ENCODE measurements around the gene MAG. TPM values are rescaled to one million over a fixed set of nuclear protein-coding genes. Genes with fewer than 3 reads are reported as not detected.

Gene MAG
- total and polyA plus RNA-seq, 2 of the 13 experiments (the other 11 are each of a cell fraction or from before 2014, with no cell fraction given) = 0.20 to 1.3 TPM

- H3K9ac ChIP-seq (ENCODE audit: insufficient read depth, low read depth, low read length) = no peak overlapping the region
- POLR2A ChIA-PET = interaction anchor here (1.1 kb wide), 1 partner anchor 12 kb away, joined by 3 read pairs; no protein-coding TSS in a partner anchor
- intact Hi-C loops (cut with micrococcal nuclease; ENCODE audit: unreplicated experiment) (no loop called here), in situ Hi-C loops (cut with HindIII; ENCODE audit: extremely low pct_ligation_motif_present, low pct_unique_long_range_greater_than_20kb) (no loop called here)
- BruUV-seq (replicated peaks) = no TSS peak
- no peak overlapping the region for H2AFZ ChIP-seq (ENCODE audit: low read length)
- ATAC-seq (peak; percentile 6; the same call in 1 of the 3 replicates), DNase-seq (ENCODE audit: low spot score) (no peak), FAIRE-seq (no peak)
- H3K27me3 ChIP-seq (ENCODE audit: control insufficient read depth in 1 of 2, insufficient read depth in 2 of 2, low read length in 2 of 2) = no peaks in the 10 kb centered on the region
- CTCF ChIA-PET (ENCODE audit: low intra/inter-chr PET ratio, low total read pairs) = no interaction called here
- peaks cover 17 to 61% of the 10 kb centered on the region in 2 experiments; a peak in 4 of 5 replicates for H3K36me3 ChIP-seq (replicated peaks in 1 of 2; ENCODE audit: control insufficient read depth in 1 of 2, insufficient read depth in 2 of 2, low read length in 2 of 2)
- H3K79me2 ChIP-seq (ENCODE audit: insufficient read depth, low read length) = peaks cover 6% of the 10 kb centered on the region
- H3K4me2 ChIP-seq (ENCODE audit: low read depth, low read length) = no peak overlapping the region
- H3K27ac ChIP-seq (ENCODE audit: extremely low read length, insufficient read depth, low read length) = no peak overlapping the region
- peaks cover 21% of the 10 kb centered on the region; the same call in 1 of the 2 replicates for H3K4me1 ChIP-seq (ENCODE audit: insufficient read depth, low read length)
- WGBS (ENCODE audit: low lambda C conversion rate) = 98% methylated on average over 6 of the region's 17 CpGs
- no peaks in the 10 kb centered on the region for H3K9me3 ChIP-seq (ENCODE audit: low read length)
- no peak overlapping the region for H3K4me3 ChIP-seq (replicated peaks in 1 of 3; ENCODE audit: insufficient read depth in 1 of 3, low read depth in 2 of 3, low read length in 3 of 3)
- no peaks in the 10 kb centered on the region for H4K20me1 ChIP-seq (ENCODE audit: insufficient read depth, low read length)
- TF ChIP-seq POLR2A (IDR thresholded peaks at IDR 0.05; ENCODE audit: insufficient read depth in 1 of 2, low read depth in 2 of 2, low read length in 2 of 2) (peak in 1 of 2 experiments; percentile 36; a peak in 1 of 4 replicates), ZNF18 (CRISPR knock-in tag; IDR thresholded peaks at IDR 0.05; ENCODE audit: insufficient replicate concordance) (no peak), ZNF552 (CRISPR knock-in tag; IDR thresholded peaks at IDR 0.05; ENCODE audit: borderline replicate concordance) (no peak), EED (CRISPR knock-in tag; IDR thresholded peaks at IDR 0.05) (0 out of 2 replicates have a peak, but pooled peaks have one; percentile 27), GTF2F1 (IDR thresholded peaks at IDR 0.05; ENCODE audit: low read length) (no peak), ZZZ3 (CRISPR knock-in tag; IDR thresholded peaks at IDR 0.05; ENCODE audit: borderline replicate concordance) (no peak), TFDP1 (CRISPR knock-in tag; IDR thresholded peaks at IDR 0.05; ENCODE audit: borderline replicate concordance) (no peak), AGO1 (IDR thresholded peaks at IDR 0.05; ENCODE audit: low read depth, low read length, poor library complexity, severe bottlenecking) (peak; percentile 90), ZNF556 (CRISPR knock-in tag; IDR thresholded peaks at IDR 0.05; ENCODE audit: borderline replicate concordance) (no peak), RBFOX2 (IDR thresholded peaks at IDR 0.05; ENCODE audit: low read depth, low read length) (0 out of 2 replicates have a peak, but pooled peaks have one; percentile 9), ZC3H13 (CRISPR knock-in tag; IDR thresholded peaks at IDR 0.05) (0 out of 2 replicates have a peak, but pooled peaks have one; percentile 47), TRIM24 (CRISPR knock-in tag; IDR thresholded peaks at IDR 0.05) (no peak), ZNF207 (IDR thresholded peaks at IDR 0.05; ENCODE audit: borderline replicate concordance) (no peak), ZNF280B (CRISPR knock-in tag; IDR thresholded peaks at IDR 0.05; ENCODE audit: borderline replicate concordance) (0 out of 2 replicates have a peak, but pooled peaks have one; percentile 49), TP53 (CRISPR knock-in tag; conservative IDR thresholded peaks at IDR 0.05) (no peak), SNAPC2 (CRISPR knock-in tag; IDR thresholded peaks at IDR 0.05) (no peak), NONO (IDR thresholded peaks at IDR 0.05) (no peak), NONO (CRISPR knock-in tag; conservative IDR thresholded peaks at IDR 0.05) (peak; percentile 51; the same call in 1 of the 2 replicates)
Measured at GRCh38 chr19:35262101-35262761, 29.7 kb upstream of the MAG start.
